ENCODE data around the gene SEMG1. TPM values are rescaled to one million over a fixed set of nuclear protein-coding genes. Genes with fewer than 3 reads are reported as not detected.
A peak's percentile ranks its signal among the peaks of the same experiment; 100 is the strongest.

The SEMG1 gene
- polyA plus RNA-seq, 6 donors from 2014 or later: not detected

DNA sequence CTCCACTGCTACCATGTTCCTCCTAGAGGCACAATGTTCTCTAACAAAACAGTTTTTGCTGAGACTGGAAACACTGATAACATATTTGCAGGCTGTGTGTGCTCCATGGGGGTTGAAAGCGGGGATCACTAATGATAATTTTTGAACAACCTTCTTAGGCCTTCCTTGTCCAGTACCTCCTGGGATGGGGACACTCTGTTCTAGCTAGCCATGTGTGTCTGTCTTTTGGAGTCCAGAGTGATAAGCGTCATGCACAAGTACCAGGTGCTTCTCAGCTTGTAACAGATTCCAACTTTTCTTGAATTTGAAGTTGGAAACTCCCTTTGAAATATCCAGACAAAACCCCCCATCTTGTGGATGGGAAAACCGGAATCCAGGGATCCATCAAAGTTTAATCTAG, 17.0 kb upstream of the SEMG1 start:
- Mint-ChIP-seq H3K4me3 (no peak overlapping the region), H3K27ac (no peak overlapping the region), H3K9me3 (peaks cover 0 to 2% (median 0%) of the 10 kb centered on the region in 7 donors), H3K36me3 (no peaks in the 10 kb centered on the region), H3K4me1 (no peaks in the 10 kb centered on the region), H3K27me3 (peaks cover 7 to 26% (median 19%) of the 10 kb centered on the region in 3 donors)
- no peak for ATAC-seq (ENCODE audit: low read depth in 2 of 2)
- DNase-seq: no peak

DNA sequence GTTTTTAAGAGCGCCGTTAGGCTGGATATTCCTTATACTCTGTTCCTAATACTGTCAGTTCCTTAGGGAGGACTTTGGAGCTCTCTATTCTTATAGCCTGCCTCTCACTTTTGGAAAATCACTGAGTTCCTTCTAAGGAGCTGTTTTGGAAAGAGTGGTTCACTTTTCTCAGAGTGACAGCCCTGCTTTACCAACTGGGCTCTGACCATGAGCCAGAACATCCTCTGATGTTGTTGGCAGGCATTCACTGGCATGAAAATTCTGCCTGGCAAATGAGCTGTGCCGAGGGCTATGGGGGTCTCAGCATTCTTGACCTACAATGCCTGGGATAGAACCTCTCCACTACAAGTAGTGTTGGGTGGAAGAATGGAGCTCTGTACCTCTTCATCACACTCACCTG, 14.9 kb upstream of the SEMG1 start:
- no peak for DNase-seq
- no peak overlapping the region for H3K27ac Mint-ChIP-seq
- ATAC-seq (ENCODE audit: low read depth in 2 of 2): no peak
- H3K27me3 Mint-ChIP-seq: peaks cover 10 to 21% (median 21%) of the 10 kb centered on the region in 3 donors
- H3K9me3 Mint-ChIP-seq: peaks cover 0 to 3% (median 0%) of the 10 kb centered on the region in 7 donors
- no peaks in the 10 kb centered on the region for H3K36me3 Mint-ChIP-seq
- no peaks in the 10 kb centered on the region for H3K4me1 Mint-ChIP-seq
- H3K4me3 Mint-ChIP-seq: no peak overlapping the region

DNA sequence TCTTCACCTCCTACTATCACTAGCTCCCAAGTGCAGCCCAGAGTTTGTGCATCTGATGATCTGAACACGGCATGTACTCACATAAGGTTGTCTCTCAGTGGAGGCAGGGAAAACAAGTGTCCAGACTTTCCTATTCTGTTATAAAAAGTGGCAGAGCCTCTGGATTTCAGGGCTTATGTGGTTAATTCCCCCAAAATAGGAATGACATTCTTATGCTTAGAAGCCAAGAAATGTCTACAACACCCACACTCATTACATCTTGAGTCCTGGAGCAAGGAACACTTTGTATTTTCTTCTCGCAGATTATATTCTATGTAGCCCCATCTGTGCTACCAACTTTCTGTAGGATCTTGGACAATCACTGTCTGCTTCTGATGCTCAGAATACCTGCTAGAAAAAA, 13.5 kb upstream of the SEMG1 start:
- Mint-ChIP-seq H3K4me1 (no peaks in the 10 kb centered on the region), H3K4me3 (no peak overlapping the region), H3K36me3 (no peaks in the 10 kb centered on the region), H3K27me3 (peaks cover 16 to 25% (median 24%) of the 10 kb centered on the region in 3 donors), H3K27ac (no peak overlapping the region), H3K9me3 (peaks cover 0 to 4% (median 0%) of the 10 kb centered on the region in 7 donors)
- ATAC-seq (ENCODE audit: low read depth in 2 of 2) (no peak), DNase-seq (no peak)

DNA sequence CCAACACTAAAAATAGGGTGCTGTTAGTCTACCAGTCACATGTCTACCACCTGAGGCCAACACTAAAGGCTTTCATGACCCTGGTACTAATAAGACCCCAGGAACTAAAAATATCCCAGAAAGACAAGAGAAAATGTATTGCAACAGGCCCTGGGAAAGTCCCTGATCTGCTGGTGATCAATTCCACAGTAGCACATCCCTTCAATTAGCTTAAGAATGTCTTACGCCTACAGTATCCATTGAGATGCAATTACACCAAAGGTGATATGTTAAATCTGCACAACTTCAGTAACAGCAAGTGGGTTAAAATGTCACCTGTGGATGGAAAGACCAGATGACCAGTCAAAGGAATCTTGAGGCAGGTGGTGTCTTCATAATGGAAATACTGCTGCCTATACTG, 3.1 kb downstream of the SEMG1 start:
- Mint-ChIP-seq H3K27me3 (peaks cover 54 to 67% (median 67%) of the 10 kb centered on the region in 3 donors), H3K27ac (no peak overlapping the region), H3K36me3 (no peaks in the 10 kb centered on the region), H3K9me3 (no peaks in the 10 kb centered on the region), H3K4me3 (no peak overlapping the region), H3K4me1 (no peaks in the 10 kb centered on the region)
- DNase-seq: no peak
- no peak for ATAC-seq (ENCODE audit: low read depth in 2 of 2)

DNA sequence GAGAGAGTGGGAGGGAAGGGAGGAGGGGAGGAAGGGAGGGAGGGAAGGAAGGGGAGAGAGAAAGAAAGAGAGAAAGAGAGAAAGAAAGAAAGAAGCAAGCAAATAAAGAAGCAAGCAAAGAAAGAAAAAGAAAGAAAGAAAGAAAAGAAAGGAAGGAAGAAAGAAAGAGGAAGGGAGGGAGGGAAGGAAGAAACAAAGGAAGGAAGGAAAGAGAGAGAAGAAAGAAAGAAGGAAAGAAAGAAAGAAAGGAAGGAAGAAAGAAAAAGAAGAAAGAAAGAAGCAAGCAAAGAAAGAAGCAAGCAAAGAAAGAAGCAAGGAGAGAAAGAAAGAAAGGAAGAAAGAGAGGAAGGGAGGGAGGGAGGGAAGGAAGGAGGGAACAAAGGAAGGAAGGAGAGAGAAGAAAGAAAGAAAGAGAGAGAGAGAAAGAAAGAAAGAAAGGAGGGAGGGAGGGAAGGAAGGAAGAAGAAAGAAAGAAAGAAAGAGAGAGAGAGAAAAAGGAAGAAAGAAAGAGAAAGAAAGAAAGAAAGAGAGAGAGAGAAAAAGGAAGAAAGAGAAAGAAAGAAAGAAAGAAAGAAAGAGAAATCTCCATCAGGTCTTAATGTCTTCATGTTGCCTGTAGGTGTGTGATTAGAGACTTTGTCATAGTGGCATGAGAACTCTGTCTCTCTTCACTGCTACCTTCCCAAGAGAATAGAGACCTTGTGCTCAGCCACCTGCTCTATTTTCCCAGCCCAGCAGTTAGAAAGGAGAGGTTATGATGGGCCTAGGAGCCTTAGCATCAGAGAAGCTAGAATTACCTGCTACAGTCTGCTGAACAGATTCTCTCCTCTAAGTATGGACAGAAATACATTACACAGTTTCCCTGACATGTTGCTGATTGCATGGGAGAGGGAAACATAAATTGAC, 5.0 kb downstream of the SEMG1 start:
- H3K4me1 Mint-ChIP-seq: no peaks in the 10 kb centered on the region

DNA sequence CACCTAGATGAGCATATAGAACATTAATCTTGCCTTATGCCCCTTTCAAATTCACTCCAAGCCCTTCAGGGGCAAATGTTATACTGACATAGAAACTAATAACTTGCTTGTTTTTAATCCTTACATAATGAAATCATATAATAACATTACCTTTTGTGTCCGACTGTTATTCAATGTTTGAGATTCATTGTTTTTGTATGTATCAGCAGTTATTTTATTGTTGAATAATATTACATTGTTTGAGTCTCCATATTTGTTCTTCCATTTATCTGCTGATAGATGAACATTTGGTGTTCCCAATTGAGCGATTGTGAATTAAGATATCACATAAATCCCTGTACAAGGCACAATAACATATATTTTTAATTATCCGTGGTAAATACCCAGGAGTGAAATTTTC, 6.0 kb downstream of the SEMG1 start:
- H3K9me3 Mint-ChIP-seq: peaks cover 0 to 3% (median 0%) of the 10 kb centered on the region in 7 donors
- H3K27ac Mint-ChIP-seq: no peak overlapping the region
- ATAC-seq (ENCODE audit: low read depth in 2 of 2) (no peak), DNase-seq (no peak)
- H3K4me3 Mint-ChIP-seq: no peak overlapping the region
- H3K36me3 Mint-ChIP-seq: no peaks in the 10 kb centered on the region
- peaks cover 41 to 54% (median 45%) of the 10 kb centered on the region in 3 donors for H3K27me3 Mint-ChIP-seq
- no peaks in the 10 kb centered on the region for H3K4me1 Mint-ChIP-seq

More for the DNA sequence above, 5.0 kb downstream of the SEMG1 start:
- no peak overlapping the region for H3K27ac Mint-ChIP-seq
- no peak overlapping the region for H3K4me3 Mint-ChIP-seq
- DNase-seq: no peak
- ATAC-seq (ENCODE audit: low read depth in 2 of 2): no peak
- peaks cover 46 to 53% (median 50%) of the 10 kb centered on the region in 3 donors for H3K27me3 Mint-ChIP-seq
- no peaks in the 10 kb centered on the region for H3K36me3 Mint-ChIP-seq
- peaks cover 0 to 3% (median 0%) of the 10 kb centered on the region in 7 donors for H3K9me3 Mint-ChIP-seq

- Mint-ChIP-seq H3K9me3 (peaks cover 0 to 5% (median 0%) of the 10 kb centered on the region in 7 donors), H3K27me3 (peaks cover 28 to 56% (median 51%) of the 10 kb centered on the region in 3 donors), H3K27ac (no peak overlapping the region), H3K36me3 (no peaks in the 10 kb centered on the region), H3K4me3 (no peak overlapping the region), H3K4me1 (no peaks in the 10 kb centered on the region)
- ATAC-seq (ENCODE audit: low read depth in 2 of 2) (no peak), DNase-seq (no peak)
Measured at GRCh38 chr20:45218124-45218523, 11.3 kb downstream of the SEMG1 start.

- no peak for DNase-seq
- no peak overlapping the region for H3K4me3 Mint-ChIP-seq
- no peak for ATAC-seq (ENCODE audit: low read depth in 2 of 2)
- H3K27ac Mint-ChIP-seq: no peak overlapping the region
- H3K36me3 Mint-ChIP-seq: no peaks in the 10 kb centered on the region
- H3K27me3 Mint-ChIP-seq: peaks cover 26 to 55% (median 52%) of the 10 kb centered on the region in 3 donors
- no peaks in the 10 kb centered on the region for H3K4me1 Mint-ChIP-seq
- peaks cover 0 to 5% (median 0%) of the 10 kb centered on the region in 7 donors for H3K9me3 Mint-ChIP-seq
Measured at GRCh38 chr20:45218636-45219035, 11.8 kb downstream of the SEMG1 start.

GRCh38 chr20:45221076-45221475, 14.2 kb downstream of the SEMG1 start, which contains the start of gene SEMG2:
Gene SEMG2 (plus strand): TSS chr20:45221373. CDS start chr20:45221390, 17 bp downstream.
- H3K4me3 Mint-ChIP-seq: no peak within 1 kb of the TSS
- no peaks in the 10 kb centered on the region for H3K4me1 Mint-ChIP-seq
- H3K27me3 Mint-ChIP-seq: peaks cover 18 to 62% (median 61%) of the 10 kb centered on the region in 3 donors
- ATAC-seq (ENCODE audit: low read depth in 2 of 2): no peak
- H3K27ac Mint-ChIP-seq: no peak within 1 kb of the TSS
- no peak for DNase-seq
- peaks cover 0 to 5% (median 0%) of the 10 kb centered on the region in 7 donors for H3K9me3 Mint-ChIP-seq
- H3K36me3 Mint-ChIP-seq: no peaks in the 10 kb centered on the region

DNA sequence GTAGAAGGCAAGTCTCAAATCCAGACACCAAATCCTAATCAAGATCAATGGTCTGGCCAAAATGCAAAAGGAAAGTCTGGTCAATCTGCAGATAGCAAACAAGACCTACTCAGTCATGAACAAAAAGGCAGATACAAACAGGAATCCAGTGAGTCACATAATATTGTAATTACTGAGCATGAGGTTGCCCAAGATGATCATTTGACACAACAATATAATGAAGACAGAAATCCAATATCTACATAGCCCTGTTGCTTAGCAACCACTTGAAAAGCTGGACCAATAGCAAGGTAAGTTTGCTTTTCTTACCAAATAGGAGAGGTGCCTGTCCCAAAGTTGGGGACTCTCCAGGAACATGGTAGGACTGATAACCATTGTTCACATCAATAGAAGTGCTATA, 16.3 kb downstream of the SEMG1 start:
- Mint-ChIP-seq H3K36me3 (no peaks in the 10 kb centered on the region), H3K27ac (no peak overlapping the region), H3K27me3 (peaks cover 14 to 58% (median 48%) of the 10 kb centered on the region in 3 donors), H3K9me3 (peaks cover 0 to 5% (median 0%) of the 10 kb centered on the region in 7 donors), H3K4me3 (no peak overlapping the region), H3K4me1 (no peaks in the 10 kb centered on the region)
- ATAC-seq (ENCODE audit: low read depth in 2 of 2) (no peak), DNase-seq (no peak)

DNA sequence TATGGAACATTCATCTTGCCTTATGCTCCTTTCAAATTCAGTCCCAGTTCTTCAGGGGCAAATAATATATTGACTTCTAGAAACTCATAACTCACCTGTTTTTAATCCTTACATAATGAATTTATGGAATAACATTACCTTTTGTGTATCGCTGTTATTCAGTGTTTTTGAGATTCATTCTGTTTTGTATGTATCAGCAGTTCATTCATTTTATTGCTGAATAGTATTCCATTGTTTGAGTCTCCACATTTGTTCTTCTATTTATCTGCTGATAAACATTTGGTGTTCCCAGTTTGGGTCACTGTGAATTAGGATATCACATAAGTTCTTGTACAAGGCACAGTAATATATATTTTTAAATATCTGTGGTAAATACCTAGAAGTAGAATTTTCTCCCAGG, 19.5 kb downstream of the SEMG1 start:
- peaks cover 16 to 69% (median 54%) of the 10 kb centered on the region in 3 donors for H3K27me3 Mint-ChIP-seq
- no peaks in the 10 kb centered on the region for H3K4me1 Mint-ChIP-seq
- H3K4me3 Mint-ChIP-seq: no peak overlapping the region
- H3K36me3 Mint-ChIP-seq: no peaks in the 10 kb centered on the region
- no peak for DNase-seq
- no peak for ATAC-seq (ENCODE audit: low read depth in 2 of 2)
- H3K27ac Mint-ChIP-seq: no peak overlapping the region
- H3K9me3 Mint-ChIP-seq: peaks cover 0 to 5% (median 0%) of the 10 kb centered on the region in 7 donors

- Mint-ChIP-seq H3K9me3 (peaks cover 3 to 7% (median 5%) of the 10 kb centered on the region in 7 donors), H3K27me3 (peaks cover 18 to 51% (median 51%) of the 10 kb centered on the region in 3 donors), H3K27ac (no peak overlapping the region), H3K4me1 (peaks cover 0 to 5% (median 0%) of the 10 kb centered on the region in 3 donors), H3K4me3 (no peak overlapping the region), H3K36me3 (peaks cover 0 to 2% of the 10 kb centered on the region in 2 donors)
- no peak for ATAC-seq (ENCODE audit: low read depth in 2 of 2)
- DNase-seq: peak; percentile 12
Measured at GRCh38 chr20:45229264-45230056, 22.6 kb downstream of the SEMG1 start.

GRCh38 chr20:45230631-45231030, 23.8 kb downstream of the SEMG1 start:
- H3K27ac Mint-ChIP-seq: no peak overlapping the region
- H3K9me3 Mint-ChIP-seq: peaks cover 5 to 17% (median 11%) of the 10 kb centered on the region in 7 donors
- ATAC-seq (ENCODE audit: low read depth in 2 of 2) (no peak), DNase-seq (no peak)
- peaks cover 0 to 9% of the 10 kb centered on the region in 2 donors for H3K36me3 Mint-ChIP-seq
- H3K27me3 Mint-ChIP-seq: peaks cover 18 to 46% (median 43%) of the 10 kb centered on the region in 3 donors
- H3K4me3 Mint-ChIP-seq: no peak overlapping the region
- H3K4me1 Mint-ChIP-seq: peaks cover 0 to 5% (median 0%) of the 10 kb centered on the region in 3 donors
